Erythroblast (primary cell): Measurements from ENCODE around the gene ARFIP2.

ENCODE experiments used
- GATA1 ChIP-seq: IDR thresholded peaks from 2 replicates; pipeline ENCODE4 v1.6.1; 2011; ENCODE audit warnings: low read depth, mild to moderate bottlenecking, control low read depth, low read length, moderate library complexity
- POLR2A ChIP-seq: IDR thresholded peaks from 2 replicates; pipeline ENCODE4 v1.6.1; 2011; ENCODE audit warnings: mild to moderate bottlenecking, low read length

- no peak for TF ChIP-seq POLR2A
- no peak for TF ChIP-seq GATA1
Measured at GRCh38 chr11:6483015-6483414, 1.9 kb upstream of the ARFIP2 start.
